Inferior parietal cortex (tissue), 1 donor: ENCODE results near the gene RNF169.
A peak's percentile ranks its signal among the peaks of the same experiment; 100 is the strongest.
"Not testable (repeated sequence)": the region's sequence is repeated elsewhere in the genome, so short reads cannot be mapped to it uniquely, and the experiment has no call there.

Experiments
- DNase-seq: peaks from one replicate; pipeline ENCODE4 v3.0.0-alpha.2; 2016; ENCODE audit errors: extremely low spot score

Gene RNF169

DNA sequence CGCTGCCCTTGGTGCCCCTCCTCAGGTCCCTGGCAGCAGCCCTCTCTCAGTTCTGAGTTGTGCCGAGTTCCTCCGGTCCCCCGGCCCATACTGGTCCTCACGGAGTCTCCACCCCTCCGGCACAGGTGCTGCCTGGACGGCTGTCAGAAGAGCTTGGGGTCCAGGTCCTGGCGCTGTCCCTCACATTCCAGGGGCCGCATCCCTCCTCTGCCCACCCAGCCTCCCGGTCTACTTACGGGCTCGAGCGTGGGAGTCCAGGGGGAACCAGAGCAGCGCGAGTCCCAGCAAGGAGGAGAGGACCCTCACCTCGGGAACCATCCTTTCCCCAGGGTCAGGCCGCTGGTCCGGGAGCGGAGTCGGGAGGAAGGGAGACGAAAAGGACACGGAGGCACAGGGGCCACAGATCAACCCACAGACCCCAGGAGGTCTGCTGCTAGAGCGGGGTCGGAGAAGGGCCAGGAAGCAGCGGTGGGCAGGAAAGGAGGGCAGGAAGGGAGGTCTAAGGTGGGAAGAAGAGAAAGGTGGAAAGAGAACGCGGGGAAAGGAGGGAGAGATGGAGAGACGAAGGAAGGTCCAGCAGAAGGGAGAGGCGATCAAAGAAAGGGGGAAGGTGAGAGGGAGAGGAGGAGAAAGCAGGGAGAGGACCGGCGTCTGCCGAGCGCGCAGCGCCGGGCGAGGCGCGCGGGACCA lies 17.9 kb upstream of the RNF169 start:
- no peak for DNase-seq

DNA sequence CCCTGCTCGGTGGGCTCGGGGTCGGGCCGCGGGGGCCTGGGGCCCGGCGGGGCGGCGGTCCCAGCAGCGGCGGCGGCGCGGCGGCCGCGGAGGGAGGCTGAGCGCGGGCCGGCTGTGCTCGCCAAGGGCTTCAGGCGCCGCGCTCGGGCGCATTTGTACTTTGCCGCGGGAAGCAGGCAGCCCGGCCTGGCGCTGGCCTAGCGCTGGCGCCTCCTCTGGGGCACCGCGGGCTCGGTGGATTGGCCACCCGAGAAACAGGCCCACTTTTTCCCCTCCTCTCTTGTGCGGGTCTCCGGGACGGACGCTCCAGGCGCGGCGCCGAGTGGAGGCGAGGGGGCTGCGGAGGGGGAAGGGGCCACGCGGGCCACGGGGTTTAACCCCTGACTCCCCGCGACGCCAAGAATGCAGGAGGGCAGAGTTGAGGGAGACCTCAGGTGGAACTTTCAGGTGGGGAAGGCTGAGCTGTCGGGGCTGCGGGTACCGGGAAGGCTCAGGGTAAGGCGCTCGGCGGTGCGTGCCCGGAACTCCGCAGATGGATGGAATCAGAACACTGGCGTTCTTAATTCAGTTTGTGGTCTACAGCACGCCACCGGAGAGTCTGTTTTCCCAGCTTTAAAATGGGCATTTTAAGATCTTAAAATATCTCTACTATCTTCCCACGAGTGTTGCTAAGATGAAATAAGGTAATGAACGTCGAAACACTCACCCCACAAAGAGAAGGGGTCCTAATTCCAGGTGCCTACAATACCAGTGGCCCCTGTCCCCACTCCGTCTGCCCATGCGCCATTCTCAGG lies 17.2 kb upstream of the RNF169 start, which contains the start of gene CHRDL2:
Gene CHRDL2 (minus strand): TSS at position 126 of the 794 bp plus-strand sequence. CDS start 538 bp downstream, outside the sequence.
- DNase-seq = no peak

DNA sequence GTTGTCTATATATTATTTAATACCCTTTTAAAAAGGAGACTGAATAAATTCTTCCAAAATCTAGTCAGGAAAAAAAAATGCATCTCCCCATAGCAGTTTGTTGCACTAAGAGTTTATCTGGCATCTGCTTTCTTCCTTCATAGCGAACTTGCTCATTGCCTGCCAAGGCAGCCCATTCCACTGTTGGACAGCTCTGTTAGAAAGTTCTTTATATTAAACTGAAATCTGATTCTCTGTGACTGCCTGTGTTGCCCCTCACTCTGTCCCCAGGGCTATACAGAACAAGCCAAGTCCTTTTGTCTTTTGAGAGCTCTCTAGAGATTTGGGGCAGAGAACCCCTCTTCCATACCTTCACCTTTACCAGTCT lies 14.1 kb upstream of the RNF169 start:
- DNase-seq = no peak

DNA sequence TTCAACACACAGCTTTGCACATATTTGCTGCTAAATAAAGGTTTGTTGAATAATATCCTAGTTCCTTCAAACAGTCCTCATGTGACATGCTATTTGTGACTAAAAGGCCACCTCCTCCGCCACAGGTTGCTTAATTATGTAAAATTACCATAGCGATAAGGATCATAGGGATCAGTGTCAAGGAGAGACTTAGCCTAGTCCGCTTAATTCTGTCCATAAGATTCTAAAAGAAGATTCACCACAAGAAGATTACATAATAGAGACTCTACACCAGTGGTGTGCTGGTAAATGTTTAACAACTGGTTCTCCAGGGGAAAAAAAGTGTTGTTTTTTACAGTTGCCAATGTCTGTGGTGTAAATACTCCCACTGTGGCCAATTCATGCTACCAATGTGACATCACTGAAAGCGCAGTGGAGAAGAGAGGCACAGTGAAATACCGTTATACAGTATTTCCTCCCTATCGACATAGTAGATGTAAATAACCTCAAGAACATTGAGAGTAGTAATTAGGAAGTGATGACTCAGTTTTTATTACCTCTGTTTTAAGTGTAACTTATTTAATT lies 13.2 kb upstream of the RNF169 start:
- no peak for DNase-seq

DNA sequence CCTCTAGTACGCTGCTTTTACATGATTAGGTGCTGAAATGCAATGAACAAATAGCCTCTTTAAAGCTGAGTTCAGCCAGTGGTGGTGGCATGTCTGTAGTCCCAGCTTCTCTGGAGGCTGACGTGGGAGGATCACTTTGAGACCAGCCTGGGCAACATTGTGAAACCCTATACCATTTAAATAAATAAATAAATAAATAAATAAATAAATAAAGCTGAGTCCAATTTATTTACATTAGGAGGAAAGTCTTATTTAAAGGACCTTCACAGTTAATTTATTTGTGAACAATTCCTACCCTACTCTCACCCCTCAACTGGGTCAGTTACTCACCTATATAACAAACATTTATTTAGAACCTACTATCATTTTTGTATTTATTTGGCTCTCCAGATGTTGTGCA lies 12.6 kb upstream of the RNF169 start:
- no peak for DNase-seq

DNA sequence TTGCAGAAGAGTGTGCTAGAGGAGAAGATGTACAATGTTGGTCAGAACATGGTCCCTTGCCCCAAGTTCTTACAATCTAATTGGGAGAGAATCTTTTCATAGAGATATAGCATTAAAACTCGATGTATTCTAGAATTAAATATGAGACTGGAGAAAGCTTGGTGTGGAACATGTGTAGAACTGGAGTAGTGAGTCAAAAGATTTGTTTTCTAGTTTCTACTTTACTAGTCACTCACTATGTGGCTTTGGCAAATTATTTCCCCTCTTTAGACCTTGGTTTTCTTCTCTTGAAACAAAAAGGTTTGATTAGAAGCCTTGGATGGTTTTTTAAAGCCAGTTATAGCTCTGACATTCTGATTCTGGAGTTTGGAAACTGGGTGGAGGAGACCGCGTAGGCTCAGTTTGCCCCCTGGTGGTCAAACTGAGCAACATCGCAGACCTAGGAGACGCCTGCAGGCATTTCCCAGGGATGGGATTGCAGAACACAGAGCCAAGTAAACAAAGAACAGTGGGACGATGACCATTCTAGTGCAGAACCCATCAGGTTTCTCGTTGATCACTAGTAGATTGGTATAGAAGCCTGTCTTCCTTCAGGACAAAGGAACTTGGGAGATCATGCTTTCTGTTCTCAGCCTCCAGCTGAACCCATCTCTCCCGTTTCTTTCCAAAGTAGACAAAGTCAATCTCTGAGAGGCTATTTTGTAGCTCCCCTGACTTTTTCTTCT lies 8.9 kb upstream of the RNF169 start:
- peak; percentile 74 for DNase-seq

DNA sequence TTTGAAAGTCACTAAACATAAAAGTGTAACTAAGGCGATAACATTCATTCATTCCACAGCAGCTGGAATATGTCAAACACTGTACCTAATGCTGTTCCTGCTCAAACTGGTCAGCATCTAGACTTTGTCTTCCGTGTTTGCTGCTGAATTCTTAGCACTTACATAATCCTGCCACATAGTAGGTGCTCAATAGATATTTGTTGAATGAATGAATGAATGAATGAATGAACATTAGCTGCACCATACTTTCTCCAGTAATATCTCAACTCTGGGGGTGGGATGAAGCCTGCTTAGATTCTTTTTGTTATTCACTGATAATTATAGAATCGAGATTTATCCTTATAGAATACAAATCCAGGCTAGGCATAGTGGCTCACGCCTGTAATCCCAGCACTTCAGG lies 6.6 kb upstream of the RNF169 start:
- no peak for DNase-seq

DNA sequence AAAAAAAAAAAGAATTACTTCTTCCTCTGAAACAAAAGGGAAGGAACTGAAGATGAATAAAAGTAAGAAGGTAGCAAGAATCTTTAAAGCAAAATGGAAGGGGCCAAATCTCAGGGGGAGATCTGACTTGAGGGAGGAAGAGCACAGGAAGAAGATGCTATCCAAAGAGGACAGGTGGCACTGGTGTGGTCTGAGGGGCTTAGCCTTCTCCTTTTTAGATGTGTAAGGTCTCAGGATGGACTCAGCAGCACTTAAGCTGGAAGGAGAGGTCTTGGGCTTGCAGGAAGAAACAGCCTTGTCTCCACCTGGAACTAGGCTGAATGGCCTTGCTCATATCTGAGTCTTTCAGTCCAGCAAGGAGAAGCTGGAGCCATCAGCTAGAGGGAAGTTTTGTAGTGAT lies 5.0 kb upstream of the RNF169 start:
- DNase-seq = no peak

DNA sequence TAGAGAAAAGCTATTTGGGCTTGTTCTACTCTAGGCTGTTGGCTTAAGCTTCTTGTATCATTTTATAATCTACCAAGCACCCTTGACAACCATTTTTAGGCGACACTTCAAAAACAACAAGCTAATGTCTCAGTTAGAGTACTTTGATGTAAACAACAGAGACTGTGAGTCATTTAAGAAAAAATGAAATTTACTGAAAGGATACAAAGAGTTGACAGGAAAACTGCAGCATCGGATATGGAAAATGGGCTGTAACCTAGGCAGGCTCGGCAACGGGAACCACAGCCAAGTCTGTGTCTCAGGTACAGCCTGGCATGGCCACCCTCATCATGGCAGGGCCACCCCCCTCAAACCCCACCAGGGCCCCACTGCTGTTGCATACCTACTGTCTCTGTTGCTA lies 4.4 kb upstream of the RNF169 start:
- no peak for DNase-seq

DNA sequence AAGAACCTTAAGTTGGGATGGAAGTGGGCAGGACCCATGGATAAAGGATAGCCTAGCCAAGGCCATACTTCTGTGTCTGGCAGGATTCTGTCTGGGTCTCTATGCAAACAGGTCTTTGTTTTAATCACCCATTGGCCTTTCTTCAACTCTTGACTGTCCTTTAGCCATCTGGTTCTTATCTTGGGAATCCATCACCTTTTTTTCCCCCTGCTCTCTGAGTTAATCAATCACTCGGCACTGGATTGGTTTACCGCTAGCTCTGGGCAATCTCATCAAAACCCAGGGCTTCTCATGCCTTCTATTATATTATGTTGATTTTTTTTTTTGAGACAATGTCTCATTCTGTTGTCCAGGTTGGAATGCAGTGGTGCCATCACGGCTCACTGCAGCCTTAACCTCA lies 1.8 kb upstream of the RNF169 start:
- no peak for DNase-seq

DNA sequence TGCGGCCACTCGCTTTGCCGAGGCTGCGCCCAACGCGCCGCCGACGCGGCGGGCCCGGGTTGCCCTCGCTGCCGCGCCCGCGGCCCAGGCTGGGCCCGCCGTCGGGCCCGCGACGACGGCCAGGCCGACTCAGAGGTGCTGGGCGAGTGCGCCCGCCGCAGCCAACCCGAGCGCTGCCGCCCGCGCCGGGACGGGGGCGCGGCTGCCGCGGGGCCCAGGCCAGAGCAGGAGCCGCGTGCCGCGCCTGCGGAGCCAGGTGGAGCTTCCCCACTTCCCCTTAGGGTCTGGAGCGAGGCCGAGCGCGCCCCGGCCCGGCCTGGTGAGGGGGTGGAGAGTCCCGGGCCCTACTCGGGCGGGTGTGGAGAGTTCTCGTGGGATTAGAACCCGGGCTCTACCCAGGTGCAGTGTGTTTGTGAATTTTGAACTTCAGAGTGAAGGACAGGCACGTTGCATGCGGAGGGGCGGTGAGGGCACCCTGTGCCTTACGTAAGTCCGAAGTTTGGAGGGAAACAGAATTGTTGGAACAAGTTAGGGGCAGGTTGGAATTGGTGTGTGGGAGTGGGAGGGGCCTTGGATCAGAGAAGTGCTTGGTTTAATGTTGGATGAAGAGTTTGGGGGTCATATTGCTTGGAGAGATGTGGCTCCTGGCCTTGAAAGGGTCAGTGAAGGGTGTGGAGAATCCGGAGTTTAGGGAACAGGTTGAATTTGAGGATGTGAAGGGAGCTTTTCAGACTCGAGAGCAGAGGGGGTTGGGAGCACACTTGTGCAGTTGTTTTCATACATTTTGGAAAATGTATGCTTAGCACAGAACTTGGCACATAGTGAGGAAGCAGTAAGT lies 697 bp downstream of the RNF169 start:
- DNase-seq = no peak

DNA sequence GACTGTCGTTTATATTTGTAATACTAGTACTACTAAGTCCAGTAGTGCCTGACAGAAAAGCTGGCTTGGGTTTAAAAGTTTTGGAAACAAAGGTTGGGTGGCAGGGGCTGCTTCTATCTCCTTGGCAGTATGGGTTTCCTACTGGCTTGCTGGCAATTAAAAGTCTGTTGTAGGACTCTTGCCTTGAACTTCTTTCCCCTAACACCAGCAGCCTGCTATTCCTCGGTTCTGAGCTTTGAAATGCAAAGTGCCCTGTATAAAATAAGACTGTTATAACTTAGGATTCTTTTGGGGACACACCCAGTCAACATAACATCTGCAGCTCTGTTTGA lies 1.3 kb downstream of the RNF169 start:
- DNase-seq = no peak

DNA sequence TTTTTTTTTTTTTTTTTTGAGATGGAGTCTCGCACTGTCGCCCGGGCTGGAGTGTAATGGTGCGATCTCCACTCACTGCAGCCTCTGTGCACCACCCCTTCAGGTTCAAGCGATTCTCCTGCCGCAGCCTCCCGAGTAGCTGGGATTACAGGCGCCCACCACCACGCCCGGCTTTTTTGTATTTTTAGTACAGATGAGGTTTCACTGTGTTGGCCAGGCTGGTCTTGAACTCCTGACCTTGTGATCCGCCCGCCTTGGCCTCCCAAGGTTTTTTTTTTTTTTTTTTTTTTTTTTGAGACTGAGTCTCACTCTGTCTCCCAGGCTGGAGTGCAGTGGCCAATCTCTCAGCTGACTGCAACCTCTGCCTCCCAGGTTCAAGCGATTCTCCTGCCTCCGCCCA lies 1.9 kb downstream of the RNF169 start:
- DNase-seq = not testable (repeated sequence)

DNA sequence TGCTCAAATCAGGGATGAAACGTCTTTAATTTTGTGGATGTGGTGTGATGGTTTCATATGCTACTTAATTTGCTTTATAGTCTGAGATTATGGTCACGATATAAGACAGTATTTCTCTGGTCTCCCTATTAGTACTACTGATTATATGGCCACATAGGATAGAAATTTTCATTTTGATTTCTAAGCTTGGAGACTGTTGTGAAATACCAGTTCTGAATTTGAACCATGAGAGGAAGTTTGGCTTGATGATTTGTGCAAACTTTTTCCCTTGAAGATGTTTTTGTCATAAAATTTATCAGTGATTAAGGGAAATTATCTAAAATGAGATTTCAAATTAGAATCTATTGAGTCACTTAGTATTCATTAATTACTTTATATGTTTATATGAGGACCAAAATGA lies 2.7 kb downstream of the RNF169 start:
- no peak for DNase-seq

DNA sequence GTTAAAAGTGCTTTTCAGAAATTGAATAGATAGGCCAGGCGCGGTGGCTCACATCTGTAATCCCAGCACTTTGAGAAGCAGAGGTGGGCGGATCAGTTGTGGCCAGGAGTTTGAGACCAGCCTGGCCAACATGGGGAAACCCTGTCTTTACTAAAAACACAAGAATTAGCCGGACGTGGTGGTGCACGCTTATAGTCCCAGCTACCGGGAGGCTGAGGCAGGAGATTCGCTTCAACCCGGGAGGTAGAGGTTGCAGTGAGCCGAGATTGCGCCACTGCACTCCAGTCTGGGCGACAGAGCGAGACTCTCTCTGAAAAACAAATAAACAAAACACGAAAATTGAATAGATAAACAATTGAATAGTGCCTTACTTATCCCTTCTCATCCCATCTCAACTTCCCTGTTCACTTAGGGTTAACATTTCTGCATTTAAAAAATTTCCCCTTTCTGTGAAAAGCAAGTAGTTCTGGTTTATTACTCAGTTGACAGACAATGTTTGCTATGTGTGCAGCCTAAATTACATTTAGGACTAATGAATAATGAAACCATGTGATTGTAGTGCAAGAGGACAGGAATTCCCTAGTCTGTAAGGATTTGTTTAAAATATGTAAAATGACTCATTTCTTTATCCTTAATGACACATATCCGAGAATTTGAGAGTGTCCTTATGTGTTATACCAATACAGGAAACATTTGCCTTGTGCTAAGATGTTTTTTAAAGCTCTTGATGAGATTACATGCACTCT lies 6.0 kb downstream of the RNF169 start:
- no peak for DNase-seq

DNA sequence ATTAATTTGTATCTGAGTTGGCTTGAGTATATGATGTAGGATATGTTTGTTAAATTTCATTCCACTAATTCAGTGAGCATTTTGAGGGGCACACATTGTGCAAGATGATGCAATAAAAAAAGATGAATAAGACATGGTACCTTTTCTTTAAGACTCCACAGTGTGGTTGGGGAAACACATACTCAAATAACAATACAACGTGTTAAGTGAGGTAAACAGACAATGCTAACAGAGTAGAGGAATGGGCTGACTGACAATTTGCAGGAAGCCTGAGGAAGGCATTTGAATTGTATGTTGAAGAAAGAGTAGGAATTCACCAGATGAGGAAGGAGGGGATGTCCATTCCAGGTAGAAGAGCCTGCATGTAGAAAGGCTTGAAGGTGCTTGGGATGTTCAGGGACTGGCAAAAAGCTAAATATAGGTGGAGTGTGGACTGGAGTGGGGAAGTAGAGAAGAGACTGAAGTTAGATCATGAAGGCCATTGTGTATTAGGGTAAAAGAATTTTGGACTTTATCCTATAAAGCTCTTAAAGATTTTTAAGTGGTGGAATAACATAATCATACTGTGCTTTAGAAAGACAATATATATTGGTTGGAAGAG lies 6.8 kb downstream of the RNF169 start:
- DNase-seq = no peak

DNA sequence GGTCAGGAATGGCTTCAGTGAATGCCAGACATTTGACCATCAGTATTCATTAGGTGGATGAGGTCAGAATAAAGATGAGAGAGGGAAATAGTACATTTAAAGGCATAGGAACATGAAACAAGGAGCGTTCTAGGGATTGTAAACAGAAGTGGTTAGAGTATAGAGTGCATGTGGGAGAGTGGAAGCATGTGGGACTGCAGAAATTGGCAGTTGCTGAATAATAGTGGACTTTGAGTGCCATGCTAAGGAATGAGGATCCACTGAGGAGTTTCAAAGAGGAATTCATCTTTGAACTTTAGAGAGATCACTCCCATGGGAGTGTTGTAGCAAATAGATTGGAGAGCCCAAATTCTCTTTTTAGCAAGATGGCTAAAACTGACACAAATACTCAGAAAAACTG lies 7.9 kb downstream of the RNF169 start:
- DNase-seq = no peak

DNA sequence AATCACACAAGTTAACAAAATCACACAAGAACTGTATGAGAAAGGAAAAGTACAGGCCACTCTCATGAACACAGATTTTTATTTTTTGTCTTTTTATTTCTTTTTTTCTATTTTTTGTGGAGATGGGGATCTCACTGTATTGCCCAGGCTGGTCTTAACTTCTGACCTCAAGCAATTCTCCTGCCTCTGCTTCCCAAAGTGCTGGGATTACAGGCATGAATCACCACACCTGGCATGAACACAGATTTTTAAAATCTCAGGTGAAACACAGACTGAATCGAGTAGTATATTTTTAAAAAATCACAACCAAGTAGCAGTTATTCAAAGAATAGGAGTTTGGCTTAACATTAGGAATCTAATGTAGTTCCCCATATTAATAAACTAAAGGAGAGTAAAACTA lies 18.3 kb downstream of the RNF169 start:
- DNase-seq = no peak

DNA sequence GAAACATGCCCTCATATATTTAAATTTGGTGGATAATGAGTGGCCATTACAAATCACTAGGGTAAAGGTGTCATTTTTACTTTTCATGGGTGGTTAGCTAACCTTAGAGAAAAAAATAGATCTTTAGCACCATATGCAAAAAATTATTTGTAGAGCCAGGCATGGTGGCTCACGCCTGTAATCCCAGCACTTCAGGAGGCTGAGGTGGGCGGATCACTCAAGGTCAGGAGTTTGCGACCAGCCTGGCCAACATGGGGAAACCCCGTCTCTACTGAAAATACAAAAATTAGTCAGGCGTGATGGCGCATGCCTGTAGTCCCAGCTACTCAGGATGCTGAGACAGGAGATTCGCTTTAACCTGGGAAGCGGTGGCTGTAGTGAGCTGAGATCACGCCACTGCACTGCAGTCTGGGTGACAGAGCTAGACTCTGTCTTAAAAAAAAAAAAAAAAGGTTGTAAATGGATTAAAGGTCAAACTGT lies 19.6 kb downstream of the RNF169 start:
- not testable (repeated sequence) for DNase-seq

DNA sequence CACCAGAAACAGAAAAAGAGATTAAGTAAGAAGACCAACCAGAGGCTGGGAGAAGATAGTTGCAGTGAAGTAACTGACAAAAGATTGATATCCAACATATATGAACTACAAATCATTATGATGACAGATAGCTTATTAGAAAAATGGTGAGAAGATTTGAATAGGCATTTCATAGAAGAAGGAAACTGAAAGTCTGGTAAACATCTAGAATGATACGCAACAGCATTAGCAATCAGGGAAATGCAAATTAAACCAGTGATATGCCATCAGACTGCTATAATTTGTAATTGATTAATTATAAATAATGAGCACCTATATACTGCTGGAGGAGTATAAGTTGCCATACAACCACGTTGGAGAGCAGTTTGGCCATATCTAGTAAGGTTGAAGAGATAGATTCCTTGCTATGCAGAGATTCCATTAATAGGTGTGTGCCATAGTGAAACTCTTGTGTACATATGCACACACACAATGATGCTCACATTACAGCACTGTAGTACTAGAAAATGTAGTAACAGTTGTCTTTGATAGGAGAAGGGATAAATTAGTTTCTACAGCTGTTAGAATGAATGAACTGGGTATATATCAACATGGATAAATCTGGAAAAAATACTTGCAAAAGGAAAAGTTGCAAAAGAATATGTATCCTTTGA lies 20.5 kb downstream of the RNF169 start:
- no peak for DNase-seq
